Activated T-helper 17 cell treated with anti-CD3 and anti-CD28 coated beads, Interleukin-2, amount 50 U/mL, for 72 hours (primary cell): Measurements from ENCODE around the gene ADIPOR1. TPM values are rescaled to one million over a fixed set of nuclear protein-coding genes. Genes with fewer than 3 reads are reported as not detected.
A peak's percentile ranks its signal among the peaks of the same experiment; 100 is the strongest.
"Not testable (repeated sequence)": the region's sequence is repeated elsewhere in the genome, so short reads cannot be mapped to it uniquely, and the experiment has no call there.

Source experiments
- ATAC-seq: fragments of 150-1000 bp; cut with Tn5 transposase; replicated peaks from 2 replicates; pipeline ENCODE4 v1.10.0; 2021; ENCODE audit warnings: mild to moderate bottlenecking, moderate library complexity
- H3K27ac Mint-ChIP-seq: one replicate; pipeline ENCODE4 v1.8.0; 2022; ENCODE audit warnings: mixed read lengths
- H3K27me3 Mint-ChIP-seq: one replicate; pipeline ENCODE4 v1.8.0; 2022; ENCODE audit warnings: mixed read lengths
- H3K36me3 Mint-ChIP-seq: one replicate; pipeline ENCODE4 v1.8.0; 2022; ENCODE audit warnings: low read depth, mild to moderate bottlenecking, mixed read lengths
- H3K4me1 Mint-ChIP-seq: one replicate; pipeline ENCODE4 v1.8.0; 2022; ENCODE audit warnings: mixed read lengths
- H3K4me3 Mint-ChIP-seq: one replicate; pipeline ENCODE4 v1.8.0; 2022; ENCODE audit warnings: mild to moderate bottlenecking, mixed read lengths
- H3K9me3 Mint-ChIP-seq: one replicate; pipeline ENCODE4 v1.8.0; 2022; ENCODE audit warnings: mixed read lengths
- total RNA-seq, 2 donors: library from RNA; stranded (reverse); gene quantifications; one replicate each; pipeline ENCODE4 v1.2.3, GENCODE V29; 2022

ADIPOR1 gene
- total RNA-seq, 2 donors from 2014 or later = 71.0 to 102 TPM

DNA sequence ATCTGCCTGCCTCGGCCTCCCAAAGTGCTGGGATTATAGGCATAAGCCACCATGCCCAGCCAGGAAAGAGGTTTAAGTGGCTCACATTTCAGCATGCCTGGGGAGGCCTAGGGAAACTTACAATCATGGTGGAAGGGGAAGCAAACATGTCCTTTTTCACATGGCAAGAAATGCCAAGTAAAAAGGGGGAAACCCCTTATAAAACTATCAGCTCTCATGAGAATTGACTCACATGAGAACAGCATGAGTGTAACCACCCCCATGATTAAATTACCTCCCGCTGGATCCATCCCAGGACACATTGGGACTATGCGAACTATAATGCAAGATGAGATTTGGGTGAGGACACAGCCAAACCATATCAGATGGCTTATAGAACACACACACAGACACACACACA is 22.3 kb downstream of the ADIPOR1 start:
- Mint-ChIP-seq H3K4me3 (no peak overlapping the region), H3K9me3 (no peaks in the 10 kb centered on the region)

DNA sequence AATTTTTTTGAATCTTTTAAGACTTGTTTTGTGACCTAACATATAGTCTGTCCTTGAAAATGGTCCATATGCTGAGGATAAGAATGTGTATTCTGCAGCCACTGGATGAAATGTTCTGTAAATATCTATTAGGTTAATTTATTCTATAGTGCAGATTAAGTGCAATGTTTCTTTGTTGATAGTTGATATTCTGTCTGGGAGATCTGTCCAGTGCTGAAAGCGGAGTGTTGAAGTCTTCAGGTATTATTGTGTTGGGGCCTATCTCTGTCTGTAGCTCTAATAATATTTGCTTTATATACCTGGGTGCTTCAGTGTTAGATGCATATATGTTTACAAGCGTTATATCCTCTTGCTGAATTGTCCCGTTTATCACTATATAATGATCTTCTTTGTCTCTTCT is 23.4 kb downstream of the ADIPOR1 start:
- ATAC-seq = no peak
- Mint-ChIP-seq H3K36me3 (peaks cover 7% of the 10 kb centered on the region), H3K9me3 (no peaks in the 10 kb centered on the region), H3K27ac (no peak overlapping the region), H3K4me3 (no peak overlapping the region), H3K27me3 (peaks cover 3% of the 10 kb centered on the region), H3K4me1 (peaks cover 4% of the 10 kb centered on the region)

More for the DNA sequence above, 22.3 kb downstream of the ADIPOR1 start:
- ATAC-seq = no peak
- H3K27ac Mint-ChIP-seq = no peak overlapping the region
- H3K4me1 Mint-ChIP-seq = peaks cover 4% of the 10 kb centered on the region
- H3K27me3 Mint-ChIP-seq = peaks cover 3% of the 10 kb centered on the region
- H3K36me3 Mint-ChIP-seq = peaks cover 18% of the 10 kb centered on the region

DNA sequence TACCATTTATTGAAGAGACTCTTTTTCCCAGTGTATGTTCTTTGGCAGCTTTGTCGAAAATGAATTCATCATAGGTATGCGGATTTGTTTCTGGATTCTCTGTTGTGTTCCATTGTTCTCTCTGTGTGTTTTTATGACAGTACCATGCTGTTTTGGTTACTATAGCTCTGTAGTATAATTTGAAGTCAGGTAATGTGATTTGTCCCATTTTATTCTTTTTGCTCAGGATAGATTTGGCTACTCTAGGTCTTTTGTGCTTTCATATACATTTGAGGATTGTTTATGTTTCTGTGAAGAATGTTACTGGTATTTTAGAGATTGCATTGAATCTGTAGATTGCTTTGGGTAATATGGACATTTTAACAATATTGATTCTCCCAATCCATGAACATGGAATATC is 25.6 kb downstream of the ADIPOR1 start:
- Mint-ChIP-seq H3K36me3 (no peaks in the 10 kb centered on the region), H3K9me3 (no peaks in the 10 kb centered on the region)

DNA sequence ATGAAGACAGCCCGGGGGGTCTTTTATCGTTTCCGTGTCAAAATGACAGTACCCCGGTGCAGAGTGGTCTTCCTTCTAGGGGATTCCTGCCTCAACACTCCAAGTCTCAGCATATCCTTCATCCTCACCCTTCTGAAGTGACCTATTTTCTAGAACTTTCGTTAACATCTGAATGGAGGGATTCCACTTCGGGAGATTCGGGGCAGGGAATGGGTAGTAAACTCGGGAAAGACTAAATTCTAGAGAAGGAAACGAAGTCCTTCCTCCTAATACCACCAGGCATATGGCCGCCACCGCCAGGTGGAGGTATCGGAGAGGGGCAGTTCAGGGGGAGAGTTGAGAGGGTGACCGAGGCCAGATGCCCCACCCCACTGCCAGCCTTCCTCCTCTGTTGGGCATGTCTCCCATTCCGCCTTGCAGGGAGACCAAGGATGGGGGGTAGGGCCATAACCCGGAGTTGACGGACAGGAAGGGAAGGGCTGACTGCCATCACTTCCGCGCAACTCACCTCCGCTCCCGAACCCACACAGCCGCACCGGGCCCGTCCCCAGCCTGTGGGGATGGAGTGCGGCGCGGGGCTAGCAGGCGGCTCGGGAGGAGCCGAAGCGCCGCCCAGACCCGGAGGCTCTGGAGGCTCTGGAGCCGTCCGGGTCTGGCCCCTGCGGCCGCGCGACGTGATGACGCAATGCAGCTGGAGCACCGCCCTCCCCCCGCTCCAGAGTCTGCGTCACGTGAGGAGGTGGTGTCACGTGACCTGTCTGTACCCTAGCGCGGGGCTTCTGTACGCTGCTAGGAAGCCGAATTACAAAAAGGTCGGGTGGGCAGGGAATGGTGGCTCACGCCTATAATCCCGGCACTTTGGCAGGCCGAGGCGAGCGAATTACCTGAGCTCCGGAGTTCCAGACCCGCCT is 31.3 kb downstream of the ADIPOR1 start, which contains the start of gene KLHL12:
Gene KLHL12, minus strand, starts transcription at position 654 of the 911 bp plus-strand sequence. CDS start 2,072 bp downstream, outside the sequence.
- Mint-ChIP-seq H3K4me3 (peak within 1 kb of the TSS; percentile 96), H3K27me3 (no peaks in the 10 kb centered on the region)
- peak; percentile 98 for ATAC-seq

More for the DNA sequence above, 25.6 kb downstream of the ADIPOR1 start:
- peaks cover 4% of the 10 kb centered on the region for H3K4me1 Mint-ChIP-seq
- ATAC-seq = no peak
- H3K4me3 Mint-ChIP-seq = no peak overlapping the region
- no peak overlapping the region for H3K27ac Mint-ChIP-seq
- peaks cover 3% of the 10 kb centered on the region for H3K27me3 Mint-ChIP-seq

DNA sequence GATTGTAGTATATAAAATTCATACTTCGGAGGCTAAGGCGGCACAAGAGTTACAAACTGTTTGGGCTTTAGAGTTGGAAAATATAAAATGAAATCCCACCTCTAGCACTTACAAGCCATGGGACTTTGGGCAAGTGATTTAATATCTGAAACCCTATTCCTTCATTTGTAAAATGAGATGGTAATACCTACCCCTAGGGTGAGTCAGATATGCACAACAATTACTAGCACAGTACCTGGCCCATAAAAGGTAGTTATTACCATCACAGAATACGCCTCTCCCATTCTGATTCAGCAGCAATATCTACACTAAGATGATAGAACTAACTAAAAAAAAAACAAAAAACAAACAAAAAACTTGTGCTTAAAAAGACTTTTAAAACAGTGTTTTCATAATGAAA is 34.6 kb downstream of the ADIPOR1 start:
- ATAC-seq = no peak
- H3K4me1 Mint-ChIP-seq = peaks cover 6% of the 10 kb centered on the region
- H3K36me3 Mint-ChIP-seq = peaks cover 52% of the 10 kb centered on the region
- H3K4me3 Mint-ChIP-seq = peak overlapping the region; percentile 7
- peak overlapping the region; percentile 54 for H3K27ac Mint-ChIP-seq
- H3K9me3 Mint-ChIP-seq = no peaks in the 10 kb centered on the region
- no peaks in the 10 kb centered on the region for H3K27me3 Mint-ChIP-seq

More for the DNA sequence above, 31.3 kb downstream of the ADIPOR1 start, which contains the start of gene KLHL12:
- Mint-ChIP-seq H3K36me3 (peaks cover 35% of the 10 kb centered on the region), H3K4me1 (peaks cover 6% of the 10 kb centered on the region), H3K9me3 (no peaks in the 10 kb centered on the region), H3K27ac (peak within 1 kb of the TSS; percentile 95)

DNA sequence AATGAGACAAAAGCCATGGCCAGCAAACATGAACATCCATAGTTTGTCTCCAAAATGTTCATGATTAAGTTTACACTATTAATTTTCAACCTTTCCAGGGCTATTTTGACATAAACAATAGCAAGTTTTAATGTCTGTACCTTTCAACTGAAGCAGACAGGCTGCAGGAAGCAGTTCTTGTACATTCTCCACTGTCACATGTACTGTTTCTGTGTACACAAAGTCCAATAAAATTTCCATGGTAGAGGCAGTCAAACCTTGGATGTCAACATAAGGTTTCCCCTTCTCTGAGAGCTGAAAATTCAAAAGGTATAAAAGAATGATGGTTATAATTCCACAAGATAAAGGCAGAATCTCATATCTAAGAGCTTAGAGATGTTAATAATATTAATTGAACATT is 38.5 kb downstream of the ADIPOR1 start:
- Mint-ChIP-seq H3K9me3 (no peaks in the 10 kb centered on the region), H3K4me3 (no peak overlapping the region), H3K27me3 (no peaks in the 10 kb centered on the region), H3K27ac (no peak overlapping the region), H3K4me1 (no peaks in the 10 kb centered on the region), H3K36me3 (peaks cover 83% of the 10 kb centered on the region)
- no peak for ATAC-seq

DNA sequence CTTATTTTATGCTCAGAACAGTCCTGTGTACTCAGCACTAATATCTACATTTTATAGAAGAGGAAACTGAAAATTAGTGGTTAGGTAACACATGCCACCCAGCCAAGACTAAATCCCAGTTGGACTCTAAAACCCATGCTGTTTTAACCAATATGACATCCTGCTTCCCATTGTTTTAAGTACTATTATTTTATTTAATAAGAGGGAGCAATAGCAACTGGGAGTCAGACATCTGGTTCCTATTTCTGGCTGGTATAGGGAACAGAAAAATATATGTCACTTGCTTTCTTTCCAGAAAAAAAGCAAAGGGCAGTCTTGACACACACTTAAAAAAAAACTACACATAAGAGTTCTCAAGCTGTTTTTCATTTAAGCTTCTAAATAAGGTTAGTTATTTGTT is 43.0 kb downstream of the ADIPOR1 start:
- no peaks in the 10 kb centered on the region for H3K9me3 Mint-ChIP-seq
- no peak overlapping the region for H3K4me3 Mint-ChIP-seq
- H3K36me3 Mint-ChIP-seq = peaks cover 98% of the 10 kb centered on the region
- no peak for ATAC-seq
- H3K27me3 Mint-ChIP-seq = no peaks in the 10 kb centered on the region
- peaks cover 10% of the 10 kb centered on the region for H3K4me1 Mint-ChIP-seq
- no peak overlapping the region for H3K27ac Mint-ChIP-seq

DNA sequence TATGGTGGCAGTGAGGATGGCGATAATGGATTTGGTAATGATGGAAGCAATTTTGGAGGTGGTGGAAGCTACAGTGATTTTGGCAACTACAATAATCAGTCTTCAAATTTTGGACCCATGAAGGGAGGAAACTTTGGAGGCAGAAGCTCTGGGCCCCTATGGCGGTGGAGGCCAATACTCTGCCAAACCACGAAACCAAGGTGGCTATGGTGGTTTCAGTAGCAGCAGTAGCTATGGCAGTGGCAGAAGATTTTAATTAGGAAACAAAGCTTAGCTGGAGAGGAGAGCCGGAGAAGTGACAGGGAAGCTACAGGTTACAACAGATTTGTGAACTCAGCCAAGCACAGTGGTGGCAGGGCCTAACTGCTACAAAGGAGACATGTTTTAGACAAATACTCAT is 45.6 kb downstream of the ADIPOR1 start:
- H3K27me3 Mint-ChIP-seq, H3K9me3 Mint-ChIP-seq, H3K4me3 Mint-ChIP-seq, ATAC-seq: not testable (repeated sequence)
- peaks cover 100% of the 10 kb centered on the region for H3K36me3 Mint-ChIP-seq
- H3K27ac Mint-ChIP-seq = peak overlapping the region; percentile 58
- peaks cover 10% of the 10 kb centered on the region for H3K4me1 Mint-ChIP-seq

DNA sequence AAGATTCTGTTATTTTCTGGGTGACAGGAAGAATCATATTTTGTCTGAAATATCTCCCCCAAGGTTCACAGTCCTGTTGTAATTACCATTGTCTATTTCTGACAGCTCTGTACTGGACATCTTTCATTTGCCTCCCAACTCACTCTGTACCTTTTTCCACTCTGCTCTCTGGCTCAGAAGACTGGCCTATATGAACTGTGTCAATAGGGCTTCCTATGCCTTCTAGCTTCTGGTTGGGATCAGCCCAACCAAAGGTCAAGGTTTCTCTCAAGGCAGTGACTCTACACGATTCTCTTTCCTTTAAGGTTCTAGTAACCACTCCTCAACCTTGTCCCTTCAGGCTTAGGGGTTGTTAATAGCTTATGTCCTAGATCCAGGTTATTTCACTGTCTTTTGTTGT is 48.6 kb downstream of the ADIPOR1 start:
- peaks cover 96% of the 10 kb centered on the region for H3K36me3 Mint-ChIP-seq
- H3K27ac Mint-ChIP-seq = no peak overlapping the region
- no peaks in the 10 kb centered on the region for H3K9me3 Mint-ChIP-seq
- ATAC-seq = no peak
- no peak overlapping the region for H3K4me3 Mint-ChIP-seq
- H3K4me1 Mint-ChIP-seq = peaks cover 10% of the 10 kb centered on the region
- no peaks in the 10 kb centered on the region for H3K27me3 Mint-ChIP-seq

DNA sequence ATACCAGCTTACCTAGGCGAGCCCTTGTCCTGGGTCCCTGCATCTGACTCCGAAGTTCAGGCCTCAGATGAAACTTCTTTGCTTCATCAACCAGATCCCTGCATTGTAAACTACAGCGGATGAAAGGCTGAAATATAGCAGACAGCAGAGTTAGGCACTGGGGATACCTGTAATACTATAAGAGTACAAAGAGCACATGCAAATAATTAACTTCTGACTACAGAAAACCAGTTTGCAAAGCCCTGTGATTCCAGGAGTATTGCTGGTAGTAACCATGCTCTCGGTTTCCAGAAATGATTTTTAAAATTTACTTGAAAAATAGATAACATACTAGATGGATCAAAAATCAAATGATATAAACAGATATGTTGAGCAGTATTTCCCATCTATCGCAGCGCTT is 49.1 kb downstream of the ADIPOR1 start:
- Mint-ChIP-seq H3K9me3 (no peaks in the 10 kb centered on the region), H3K36me3 (peaks cover 96% of the 10 kb centered on the region)

DNA sequence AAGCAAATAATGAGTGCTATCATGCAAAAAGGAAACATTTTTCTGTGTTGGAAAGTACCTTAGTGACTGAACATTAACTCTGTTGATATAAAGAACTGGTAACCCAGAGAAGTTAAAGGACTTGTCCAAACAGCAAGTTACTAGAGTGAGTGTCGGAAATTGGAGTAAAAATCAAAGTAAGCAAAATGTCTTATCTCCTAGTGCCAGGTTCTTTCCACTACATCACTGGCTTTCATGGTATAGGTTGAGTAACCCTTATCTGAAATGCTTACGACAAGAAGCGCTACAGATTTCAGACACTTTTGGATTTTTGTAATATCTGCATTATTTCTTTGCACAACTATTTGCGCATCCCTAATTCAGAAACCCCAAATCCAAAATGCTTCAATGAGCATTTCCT is 52.8 kb downstream of the ADIPOR1 start:
- no peak overlapping the region for H3K27ac Mint-ChIP-seq
- H3K27me3 Mint-ChIP-seq = no peaks in the 10 kb centered on the region
- no peaks in the 10 kb centered on the region for H3K4me1 Mint-ChIP-seq
- no peak for ATAC-seq
- H3K36me3 Mint-ChIP-seq = peaks cover 96% of the 10 kb centered on the region
- no peaks in the 10 kb centered on the region for H3K9me3 Mint-ChIP-seq
- no peak overlapping the region for H3K4me3 Mint-ChIP-seq

More for the DNA sequence above, 49.1 kb downstream of the ADIPOR1 start:
- H3K4me1 Mint-ChIP-seq = peaks cover 8% of the 10 kb centered on the region
- H3K27ac Mint-ChIP-seq = no peak overlapping the region
- ATAC-seq = no peak
- H3K4me3 Mint-ChIP-seq = no peak overlapping the region
- no peaks in the 10 kb centered on the region for H3K27me3 Mint-ChIP-seq

DNA sequence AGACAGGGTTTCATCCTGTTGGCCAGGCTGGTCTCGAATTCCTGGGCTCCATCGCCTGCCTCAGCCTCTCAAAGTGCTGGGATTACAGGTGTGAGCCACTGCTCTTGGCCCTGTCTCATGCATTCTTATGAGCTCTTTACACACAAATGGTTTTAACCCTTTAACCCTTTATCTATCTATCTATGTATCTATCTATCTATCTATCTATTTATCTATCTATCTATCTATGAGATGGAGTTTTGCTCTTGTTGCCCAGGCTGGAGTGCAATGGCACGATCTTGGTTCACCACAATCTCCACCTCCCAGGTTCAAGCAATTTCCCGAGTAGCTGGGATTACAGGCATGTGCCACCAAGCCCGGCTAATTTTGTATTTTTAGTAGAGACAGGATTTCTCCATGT is 54.3 kb downstream of the ADIPOR1 start:
- not testable (repeated sequence) for H3K27ac Mint-ChIP-seq, H3K4me3 Mint-ChIP-seq, ATAC-seq, H3K27me3 Mint-ChIP-seq, H3K9me3 Mint-ChIP-seq, H3K4me1 Mint-ChIP-seq
- H3K36me3 Mint-ChIP-seq = peaks cover 95% of the 10 kb centered on the region

DNA sequence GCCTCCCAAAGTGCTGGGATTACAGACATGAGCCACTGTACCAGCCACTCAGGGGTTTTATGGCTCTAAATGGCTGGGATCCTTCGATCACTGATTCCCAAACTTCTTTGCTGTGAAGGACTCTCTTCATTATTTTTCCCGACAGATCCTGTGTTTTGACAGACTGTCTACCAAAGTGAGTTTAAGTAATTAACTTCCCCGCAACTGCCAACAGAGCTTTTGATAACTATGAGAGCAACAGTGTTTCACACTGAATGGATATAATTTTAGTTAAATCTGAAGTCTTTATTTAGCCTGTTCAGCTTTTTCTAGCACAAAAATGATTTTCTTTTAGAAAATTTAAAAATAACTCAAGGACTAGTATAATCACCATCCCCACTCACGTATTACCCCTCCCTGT is 56.6 kb downstream of the ADIPOR1 start:
- H3K36me3 Mint-ChIP-seq = peaks cover 95% of the 10 kb centered on the region
- H3K27me3 Mint-ChIP-seq = no peaks in the 10 kb centered on the region
- H3K27ac Mint-ChIP-seq = no peak overlapping the region
- no peak for ATAC-seq
- no peaks in the 10 kb centered on the region for H3K4me1 Mint-ChIP-seq
- H3K4me3 Mint-ChIP-seq = no peak overlapping the region
- no peaks in the 10 kb centered on the region for H3K9me3 Mint-ChIP-seq

DNA sequence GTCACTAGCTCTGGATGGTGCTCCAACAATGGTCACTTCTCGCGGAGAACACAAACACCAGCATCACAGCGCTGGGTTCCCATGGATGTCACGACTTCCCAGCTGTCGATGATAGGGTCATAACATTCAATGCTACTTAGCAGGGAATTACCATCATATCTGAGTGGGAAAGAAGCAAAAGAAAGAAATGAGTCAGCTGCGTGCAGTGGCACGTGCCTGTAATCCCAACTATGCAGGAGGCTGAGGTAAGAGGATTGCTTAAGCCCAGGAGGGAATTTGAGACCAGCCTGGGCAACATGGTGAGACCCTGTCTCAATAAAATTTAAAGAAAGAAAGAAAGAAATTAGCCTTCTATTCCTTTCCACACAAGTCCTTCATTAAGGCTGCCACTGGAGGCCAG is 65.6 kb downstream of the ADIPOR1 start:
- Mint-ChIP-seq H3K9me3 (no peaks in the 10 kb centered on the region), H3K4me3 (no peak overlapping the region), H3K4me1 (peaks cover 9% of the 10 kb centered on the region), H3K27me3 (no peaks in the 10 kb centered on the region), H3K27ac (no peak overlapping the region), H3K36me3 (peaks cover 80% of the 10 kb centered on the region)
- ATAC-seq = no peak
